Measurements from ENCODE around the gene ID4.

ID4 gene

GRCh38 chr6:19864285-19864684 lies 27.1 kb downstream of the ID4 start:
- DNase-seq = no peak

GRCh38 chr6:19865178-19865577 lies 28.0 kb downstream of the ID4 start:
- DNase-seq = no peak

- no peak for DNase-seq
Measured at GRCh38 chr6:19866173-19866984, 29.2 kb downstream of the ID4 start.

- DNase-seq = no peak
Measured at GRCh38 chr6:19866985-19867627, 29.9 kb downstream of the ID4 start.

- DNase-seq = no peak
Measured at GRCh38 chr6:19869464-19869863, 32.3 kb downstream of the ID4 start.

- no peak for DNase-seq
Measured at GRCh38 chr6:19870322-19870721, 33.2 kb downstream of the ID4 start.

- DNase-seq = no peak
Measured at GRCh38 chr6:19873031-19873430, 35.9 kb downstream of the ID4 start.

- no peak for DNase-seq
Measured at GRCh38 chr6:19876672-19877071, 39.5 kb downstream of the ID4 start.

GRCh38 chr6:19879663-19880062 lies 42.5 kb downstream of the ID4 start:
- no peak for DNase-seq

GRCh38 chr6:19880066-19880465 lies 42.9 kb downstream of the ID4 start:
- no peak for DNase-seq

GRCh38 chr6:19891451-19891850 lies 54.3 kb downstream of the ID4 start:
- no peak for DNase-seq

Data from right forelimb (tissue), 1 donor.